ENCODE results near the gene IPCEF1.
A peak's percentile ranks its signal among the peaks of the same experiment; 100 is the strongest.

Gene IPCEF1

GRCh38 chr6:154373971-154374370 lies 17.4 kb upstream of the IPCEF1 start:
- no peak for DNase-seq (ENCODE audit: low spot score)

GRCh38 chr6:154371281-154371680 lies 14.7 kb upstream of the IPCEF1 start:
- no peak for DNase-seq (ENCODE audit: low spot score)

GRCh38 chr6:154370545-154370944 lies 13.9 kb upstream of the IPCEF1 start:
- DNase-seq (ENCODE audit: low spot score): peak; percentile 9

GRCh38 chr6:154367839-154368695 lies 11.5 kb upstream of the IPCEF1 start:
- no peak for DNase-seq (ENCODE audit: low spot score)

- DNase-seq (ENCODE audit: low spot score): no peak
These were observed 10.7 kb upstream of the IPCEF1 start for GRCh38 chr6:154367336-154367735.

GRCh38 chr6:154363821-154364220 lies 7.2 kb upstream of the IPCEF1 start:
- DNase-seq (ENCODE audit: low spot score): no peak

- no peak for DNase-seq (ENCODE audit: low spot score)
These were observed 4.9 kb upstream of the IPCEF1 start for GRCh38 chr6:154361476-154361875.

GRCh38 chr6:154360476-154360875 lies 3.9 kb upstream of the IPCEF1 start:
- no peak for DNase-seq (ENCODE audit: low spot score)

GRCh38 chr6:154359679-154360078 lies 3.1 kb upstream of the IPCEF1 start:
- DNase-seq (ENCODE audit: low spot score): no peak

- DNase-seq (ENCODE audit: low spot score): no peak
These were observed 2.6 kb upstream of the IPCEF1 start for GRCh38 chr6:154359161-154359574.

GRCh38 chr6:154358019-154358545 lies 1.5 kb upstream of the IPCEF1 start:
- DNase-seq (ENCODE audit: low spot score): no peak

- no peak for DNase-seq (ENCODE audit: low spot score)
These were observed 490 bp downstream of the IPCEF1 start for GRCh38 chr6:154356113-154356512.

- DNase-seq (ENCODE audit: low spot score): no peak
These were observed 2.3 kb downstream of the IPCEF1 start for GRCh38 chr6:154354265-154354777.

GRCh38 chr6:154353626-154354025 lies 3.0 kb downstream of the IPCEF1 start:
- no peak for DNase-seq (ENCODE audit: low spot score)

GRCh38 chr6:154352898-154353585 lies 3.6 kb downstream of the IPCEF1 start:
- DNase-seq (ENCODE audit: low spot score): no peak

GRCh38 chr6:154350293-154350692 lies 6.3 kb downstream of the IPCEF1 start:
- no peak for DNase-seq (ENCODE audit: low spot score)

- no peak for DNase-seq (ENCODE audit: low spot score)
These were observed 8.6 kb downstream of the IPCEF1 start for GRCh38 chr6:154347981-154348380.

- DNase-seq (ENCODE audit: low spot score): no peak
These were observed 10.8 kb downstream of the IPCEF1 start for GRCh38 chr6:154345811-154346210.

GRCh38 chr6:154343473-154344308 lies 12.9 kb downstream of the IPCEF1 start:
- peak; percentile 19 for DNase-seq (ENCODE audit: low spot score)

- no peak for DNase-seq (ENCODE audit: low spot score)
These were observed 14.7 kb downstream of the IPCEF1 start for GRCh38 chr6:154341871-154342270.

GRCh38 chr6:154341336-154341735 lies 15.3 kb downstream of the IPCEF1 start:
- no peak for DNase-seq (ENCODE audit: low spot score)

- DNase-seq (ENCODE audit: low spot score): no peak
These were observed 19.1 kb downstream of the IPCEF1 start for GRCh38 chr6:154337406-154338005.
